Activated CD4-positive, alpha-beta T cell treated with anti-CD3 and anti-CD28 coated beads, Interleukin-2, amount 50 U/mL, for 24 hours (primary cell): ENCODE results near the gene USH2A.

Source experiments
- DNase-seq, 2 donors: peaks; one replicate each; pipeline ENCODE4 v3.0.0-alpha.2; 2020; ENCODE audit warnings: low read depth in 1 of 2, low spot score in 1 of 2

Gene USH2A

DNA sequence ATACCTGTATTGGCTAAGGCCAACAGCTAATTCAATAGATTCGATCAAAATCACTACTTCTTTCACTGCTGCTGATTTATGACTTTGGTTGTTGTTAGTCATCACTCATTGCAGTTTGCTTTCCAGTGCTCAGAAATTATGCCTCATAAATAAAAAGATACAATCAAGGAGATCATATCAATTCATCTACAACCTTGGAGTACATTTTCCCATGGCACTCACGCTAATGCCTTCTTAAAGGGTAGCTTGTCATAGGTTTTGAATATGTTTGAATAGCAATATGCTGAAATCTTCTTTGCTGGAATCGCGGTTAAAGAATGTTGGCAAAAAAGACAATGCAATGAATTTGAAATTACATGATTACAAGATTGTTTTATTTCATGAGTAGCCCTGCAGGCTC is 766.2 kb downstream of the USH2A start:
- DNase-seq = no peak

DNA sequence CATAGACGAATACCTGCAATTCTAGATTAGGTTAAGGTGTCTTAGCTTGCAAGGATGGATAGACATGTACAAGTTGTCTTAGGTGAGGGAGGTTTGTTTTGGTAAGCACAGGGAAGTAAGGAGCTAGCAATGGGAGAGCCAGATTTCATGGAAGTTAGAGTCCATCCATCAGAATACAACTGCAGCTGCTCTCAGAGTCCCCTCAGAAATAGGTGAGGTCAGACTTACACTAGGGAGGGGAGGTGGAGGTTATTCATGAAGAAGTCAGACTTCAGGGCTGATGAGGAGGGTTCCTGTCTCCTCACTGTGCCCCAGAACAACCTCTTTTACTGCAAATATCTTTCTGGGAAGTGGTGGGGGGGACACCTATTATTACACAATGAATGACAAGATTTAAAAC is 770.9 kb downstream of the USH2A start:
- DNase-seq = no peak

DNA sequence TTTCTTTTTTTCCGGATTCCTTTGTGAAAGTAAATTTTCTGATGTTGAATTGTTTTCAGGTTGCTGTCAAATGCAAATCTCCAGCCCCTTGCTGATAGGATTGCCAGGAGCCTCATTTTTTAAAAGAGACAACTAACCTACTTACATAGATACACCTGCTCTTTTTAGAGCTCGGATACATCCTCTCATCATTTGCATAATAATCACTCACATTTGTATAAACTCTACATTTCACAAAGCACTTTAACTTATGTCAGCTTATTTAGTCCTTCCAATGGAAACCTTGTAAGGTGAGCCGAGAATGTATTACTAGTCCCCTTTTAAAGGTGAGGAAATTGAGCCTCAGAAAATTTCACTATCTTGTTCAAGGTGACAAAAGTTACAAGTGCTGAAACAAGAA is 771.4 kb downstream of the USH2A start:
- no peak for DNase-seq

DNA sequence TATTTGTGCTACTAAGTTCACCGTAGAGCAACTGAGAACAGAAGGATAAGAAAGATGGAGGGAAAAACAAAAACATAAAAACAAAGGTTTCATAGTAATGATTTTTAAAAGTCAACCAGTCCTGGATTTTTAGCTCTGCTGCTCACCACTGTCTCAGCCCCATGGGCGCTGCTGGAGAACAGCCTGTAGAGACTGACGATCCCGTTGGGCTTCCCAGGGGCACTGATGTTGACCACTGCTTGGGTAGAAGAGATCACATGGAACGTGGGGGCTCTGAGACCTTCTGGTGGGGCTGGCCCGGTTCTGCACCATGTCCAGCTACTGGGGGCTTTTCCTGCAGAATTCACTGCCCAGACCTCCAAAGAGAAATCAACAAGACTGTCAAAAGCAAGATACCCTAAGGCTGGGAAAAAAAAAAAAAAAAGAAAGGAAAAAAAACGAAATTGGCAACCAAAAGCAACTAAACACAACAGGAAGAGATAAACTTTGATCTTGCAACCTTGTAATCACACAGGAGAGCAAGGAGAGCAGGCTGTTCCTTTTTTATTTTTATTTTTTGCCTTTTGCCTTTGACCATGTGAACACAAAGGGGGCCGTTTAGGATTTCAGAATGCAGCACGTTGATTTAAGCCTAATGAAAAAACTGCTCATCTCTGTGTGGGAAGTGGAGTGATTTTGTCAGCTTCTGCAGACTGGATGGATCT is 772.6 kb downstream of the USH2A start:
- DNase-seq = no peak

DNA sequence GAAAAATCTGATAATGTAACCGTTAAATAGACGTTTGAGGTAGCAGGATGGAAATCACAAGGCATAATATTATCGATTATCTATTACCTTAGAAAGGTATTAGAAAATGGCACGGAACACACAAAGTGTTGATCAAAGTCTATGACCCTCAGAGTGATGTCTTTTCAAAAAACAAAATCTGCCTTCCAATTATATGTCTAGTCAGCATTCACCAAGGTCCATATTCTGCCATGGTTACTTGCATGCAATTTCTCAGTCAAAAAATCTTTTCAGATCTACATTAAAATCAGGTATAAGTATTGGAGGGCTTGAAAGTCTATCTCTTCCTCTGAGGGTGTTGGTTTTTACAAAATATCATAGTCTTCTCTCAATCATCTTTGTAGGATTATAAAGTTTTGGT is 774.3 kb downstream of the USH2A start:
- DNase-seq = no peak

DNA sequence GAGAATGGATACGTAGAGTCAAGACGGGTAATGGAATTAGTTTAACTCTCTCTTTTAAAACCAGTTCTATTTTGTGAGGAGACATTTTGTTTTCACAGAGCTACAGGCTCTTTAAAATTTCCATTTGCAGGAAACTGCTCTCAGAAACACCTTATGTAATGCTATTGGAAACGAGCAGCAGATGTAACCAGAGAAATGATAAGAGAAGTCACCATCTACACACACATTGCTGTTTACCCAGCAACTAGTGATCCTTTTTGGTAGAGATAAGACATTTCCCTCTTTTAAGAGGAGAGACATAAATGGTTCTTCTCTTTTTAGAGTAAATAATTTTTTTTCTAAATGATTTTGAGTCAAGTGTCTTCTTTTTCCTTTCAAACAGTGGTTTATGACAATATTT is 775.5 kb downstream of the USH2A start:
- DNase-seq = no peak

DNA sequence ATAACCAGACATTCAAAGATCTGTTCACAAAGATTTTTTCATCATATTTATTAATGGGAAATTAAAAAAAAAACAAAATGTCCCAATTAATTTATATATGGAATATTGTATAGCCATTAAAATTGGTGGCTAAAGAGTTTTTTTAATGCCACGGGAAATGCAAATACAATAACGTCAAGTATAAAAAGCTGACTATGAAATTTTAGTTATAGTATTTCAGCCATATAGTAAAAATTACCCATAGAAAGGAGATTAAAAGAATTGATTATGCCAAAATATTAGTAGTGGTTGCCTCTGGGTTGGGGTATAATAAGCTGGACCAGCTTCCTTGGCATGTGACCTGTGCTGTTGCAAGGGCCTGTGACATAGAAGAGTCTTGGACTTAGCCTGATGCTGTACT is 777.4 kb downstream of the USH2A start:
- DNase-seq = no peak

DNA sequence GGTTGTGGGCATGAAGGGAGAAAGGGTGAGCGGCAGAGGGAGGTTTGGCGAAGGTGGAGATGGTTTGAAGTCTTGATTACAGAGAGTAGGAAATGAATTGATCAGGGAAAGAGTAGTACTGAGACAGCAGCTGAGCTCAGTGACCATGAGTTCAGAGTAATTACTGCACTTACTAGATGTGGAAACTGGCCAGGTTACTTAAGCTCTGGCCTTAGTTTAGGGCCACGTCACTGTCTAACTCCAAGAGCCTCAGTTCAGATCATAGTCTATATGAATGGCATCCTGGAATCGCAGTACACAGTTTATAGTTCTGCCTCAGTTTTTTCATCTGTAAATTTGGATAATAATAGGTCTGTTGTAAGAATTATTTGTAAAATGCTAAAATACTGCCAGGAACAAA is 778.1 kb downstream of the USH2A start:
- DNase-seq = no peak

- DNase-seq = no peak
Measured at GRCh38 chr1:215643592-215644321, 779.5 kb downstream of the USH2A start.

GRCh38 chr1:215640429-215641148 is 782.7 kb downstream of the USH2A start:
- no peak for DNase-seq

DNA sequence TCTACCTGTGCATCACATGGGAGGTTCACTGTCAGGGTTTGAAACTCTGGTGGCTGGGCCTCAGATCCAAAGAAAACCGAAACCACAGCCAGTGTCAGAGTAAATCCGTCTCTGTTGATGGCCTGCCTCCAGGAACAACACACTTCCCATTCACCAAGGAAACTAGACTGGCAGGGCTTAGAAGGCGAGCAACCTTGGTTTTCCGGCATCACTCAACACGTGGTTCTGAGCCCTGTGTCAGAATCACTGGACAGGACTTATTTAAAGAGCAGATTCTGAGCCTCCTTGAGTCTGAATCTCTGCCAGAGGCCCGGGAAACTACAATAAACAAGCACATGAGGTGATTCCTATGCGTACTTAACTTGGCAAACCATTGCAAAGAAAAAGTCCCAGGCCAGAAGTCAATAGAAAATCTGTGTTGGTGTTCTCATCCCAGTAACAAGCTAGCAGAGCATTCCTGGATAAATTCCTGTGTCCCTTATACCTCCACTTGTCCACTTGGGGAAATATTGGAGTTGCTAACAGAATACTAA is 786.1 kb downstream of the USH2A start:
- no peak for DNase-seq

- DNase-seq = no peak
Measured at GRCh38 chr1:215636258-215636965, 786.8 kb downstream of the USH2A start.

- DNase-seq = no peak
Measured at GRCh38 chr1:215635827-215636226, 787.4 kb downstream of the USH2A start.

- no peak for DNase-seq
Measured at GRCh38 chr1:215631489-215631888, 791.8 kb downstream of the USH2A start.

GRCh38 chr1:215631040-215631439 is 792.2 kb downstream of the USH2A start:
- no peak for DNase-seq

GRCh38 chr1:215625949-215626348 is 797.3 kb downstream of the USH2A start:
- no peak for DNase-seq

DNA sequence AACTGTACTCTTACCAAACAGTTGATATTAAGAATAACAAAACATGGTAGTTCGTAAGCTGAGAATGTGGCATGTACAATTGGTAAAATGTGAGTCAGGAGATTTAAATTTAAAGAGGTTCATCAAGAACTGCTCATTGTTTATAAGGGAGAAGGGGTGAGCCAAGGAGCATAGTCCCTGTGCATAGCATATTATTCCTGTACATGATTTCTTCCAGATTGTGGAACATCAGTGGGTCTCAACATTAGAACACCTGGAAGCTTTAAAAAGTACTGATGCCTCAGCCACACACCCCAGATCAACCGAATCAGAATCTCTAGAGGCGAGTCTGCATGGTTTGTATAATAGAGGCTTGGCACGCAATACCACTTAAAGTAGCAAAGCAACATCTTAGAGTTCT is 800.1 kb downstream of the USH2A start:
- DNase-seq = no peak

DNA sequence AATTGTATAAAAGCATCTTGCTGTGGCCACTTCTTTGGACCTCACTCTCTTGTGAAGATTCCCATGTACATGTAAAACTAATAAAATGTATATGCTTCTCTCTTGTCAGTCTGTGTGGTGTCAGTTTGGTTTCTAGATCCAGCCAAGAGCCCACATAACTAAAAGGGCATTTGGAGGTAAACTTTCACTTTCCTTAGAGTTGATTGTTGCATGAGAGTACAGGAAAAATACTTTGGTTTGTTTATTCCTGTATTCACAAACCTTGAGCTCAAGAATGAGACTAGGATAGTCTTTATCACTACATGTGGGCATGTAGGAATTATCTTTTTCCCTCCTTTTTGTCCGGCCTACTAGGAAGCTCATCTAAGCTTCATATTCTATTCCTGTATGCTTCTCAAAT is 805.3 kb downstream of the USH2A start:
- DNase-seq = no peak

- no peak for DNase-seq
Measured at GRCh38 chr1:215612391-215612790, 810.9 kb downstream of the USH2A start.

DNA sequence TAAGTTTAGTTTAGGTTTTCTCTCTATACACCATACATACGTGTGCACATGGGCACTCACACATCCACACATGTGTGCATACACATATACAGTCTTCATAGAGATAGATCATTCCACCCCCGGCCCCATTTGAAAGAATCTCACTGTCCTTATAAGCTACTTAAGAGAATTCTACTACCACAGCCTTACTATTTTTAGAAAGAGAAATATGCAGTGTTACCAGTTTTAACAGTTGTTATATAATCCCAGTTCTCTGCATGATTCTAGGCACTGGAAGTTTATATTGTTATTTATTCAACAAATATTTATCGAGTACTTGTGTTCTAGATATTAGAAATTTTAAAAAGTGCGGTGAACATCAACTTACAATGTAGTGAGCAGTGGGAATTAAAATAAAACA is 814.6 kb downstream of the USH2A start:
- DNase-seq = no peak

DNA sequence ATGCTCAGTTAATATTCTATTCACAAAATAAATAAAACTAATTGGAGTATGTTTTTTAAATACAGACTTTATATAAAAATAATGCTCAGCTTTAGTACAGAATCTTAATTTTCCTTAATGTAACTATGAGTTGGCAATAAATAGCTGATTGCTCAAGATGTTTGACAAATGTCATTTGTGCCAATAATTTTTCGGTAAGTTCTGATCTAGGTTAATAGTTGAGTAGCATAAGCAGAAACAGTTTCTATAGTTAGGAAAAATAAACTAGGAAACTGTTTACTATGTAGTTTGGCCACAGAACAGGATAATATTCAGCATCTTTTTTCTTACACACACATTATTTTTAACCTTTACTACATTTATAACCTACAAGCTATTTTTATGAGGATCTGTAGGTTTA is 815.8 kb downstream of the USH2A start:
- no peak for DNase-seq
